A673 (cell line): Measurements from ENCODE around the gene GLS. TPM values are rescaled to one million over a fixed set of nuclear protein-coding genes. Genes with fewer than 3 reads are reported as not detected.

Source experiments
- BruUV-seq: library from RNA; stranded (reverse); fragments of 400-500 nt; replicated peaks from 2 replicates; lab custom pipeline; 2021; lab: Mats Ljungman, UMichigan
- CTCF ChIA-PET: fragments of 300-600 bp; sonication (Branson Sonifier 250); formaldehyde crosslinking; loops from one replicate; lab custom pipeline; 2022; ENCODE audit warnings: antibody characterized with exemption; lab: Charles Lee
- POLR2A ChIA-PET: fragments of 300-600 bp; sonication (Branson Sonifier 250); formaldehyde crosslinking; loops from one replicate; lab custom pipeline; 2022; ENCODE audit warnings: antibody characterized with exemption; ENCODE audit not compliant: low non-redundant PET; lab: Charles Lee
- DNase-seq: peaks from one replicate; pipeline ENCODE4 v3.0.0-alpha.2; 2015; ENCODE audit warnings: low spot score
- H3K27ac ChIP-seq: fragments of 200-600 bp; sonication (generic); 2 replicates; pipeline ENCODE4 v1.5.1; 2016; ENCODE audit warnings: mixed run types, low read depth, mild to moderate bottlenecking, mixed read lengths, antibody characterized with exemption, low read length; ENCODE audit not compliant: poor library complexity, severe bottlenecking
- H3K27me3 ChIP-seq: fragments of 200-600 bp; sonication (generic); replicated peaks from 2 replicates; pipeline ENCODE4 v1.6.1; 2017; ENCODE audit warnings: mixed run types, low read depth, mild to moderate bottlenecking, mixed read lengths, antibody characterized with exemption, low read length; ENCODE audit not compliant: insufficient read depth, poor library complexity
- H3K36me3 ChIP-seq: fragments of 200-600 bp; sonication (generic); 2 replicates; pipeline ENCODE4 v1.6.1; 2016; ENCODE audit warnings: mixed run types, mild to moderate bottlenecking, mixed read lengths, antibody characterized with exemption, low read length; ENCODE audit not compliant: insufficient read depth, poor library complexity, severe bottlenecking
- H3K4me1 ChIP-seq: fragments of 200-600 bp; sonication (generic); 2 replicates; pipeline ENCODE4 v1.6.1; 2017; ENCODE audit warnings: mixed run types, mild to moderate bottlenecking, mixed read lengths, antibody characterized with exemption, low read length; ENCODE audit not compliant: insufficient read depth, poor library complexity, severe bottlenecking
- H3K4me3 ChIP-seq: fragments of 200-600 bp; sonication (generic); 2 replicates; pipeline ENCODE4 v1.5.1; 2016; ENCODE audit warnings: low read depth, mixed run types, mild to moderate bottlenecking, mixed read lengths, low read length; ENCODE audit not compliant: poor library complexity, severe bottlenecking
- H3K9me3 ChIP-seq: fragments of 200-600 bp; sonication (generic); 2 replicates; pipeline ENCODE4 v1.6.1; 2016; ENCODE audit warnings: mixed run types, low read depth, mild to moderate bottlenecking, mixed read lengths, antibody characterized with exemption, low read length; ENCODE audit not compliant: poor library complexity, severe bottlenecking
- CTCF ChIP-seq: fragments of 300-800, 200-600 bp; sonication (generic); conservative IDR thresholded peaks from 2 replicates; pipeline ENCODE4 v1.5.1; 2017; ENCODE audit warnings: low read depth, mild to moderate bottlenecking, antibody characterized with exemption, low read length, moderate library complexity, mixed read lengths
- EZH2 ChIP-seq: fragments of 200-600 bp; sonication (generic); IDR thresholded peaks from 2 replicates; pipeline ENCODE4 v1.6.1; 2017; ENCODE audit warnings: borderline replicate concordance, low read depth, mild to moderate bottlenecking, mixed read lengths, antibody characterized with exemption, low read length; ENCODE audit not compliant: poor library complexity, severe bottlenecking
- intact Hi-C: fragments of 100-400 bp; cut with micrococcal nuclease; formaldehyde crosslinking; loops from one replicate; pipeline ENCODE4 v1.10.0; 2022; ENCODE audit not compliant: unreplicated experiment
- total RNA-seq: library from RNA; stranded (reverse); gene quantifications from 2 replicates; pipeline ENCODE4 v1.2.3, GENCODE V29; 2021

The GLS gene
- total RNA-seq, 1 experiment from 2014 or later: 116 TPM

- ChIA-PET POLR2A (no interaction called here), CTCF (no interaction called here)
- no peak overlapping the region for H3K4me3 ChIP-seq
- DNase-seq: no peak
- BruUV-seq: no TSS peak
- H3K4me1 ChIP-seq: no peaks in the 10 kb centered on the region
- TF ChIP-seq EZH2: no peak
- no peak for TF ChIP-seq CTCF
- no peak overlapping the region for H3K27ac ChIP-seq
- no peaks in the 10 kb centered on the region for H3K9me3 ChIP-seq
- intact Hi-C loops: no loop called here
- H3K27me3 ChIP-seq: no peaks in the 10 kb centered on the region
- no peaks in the 10 kb centered on the region for H3K36me3 ChIP-seq
Observed at GRCh38 chr2:190835303-190835930, 45.2 kb upstream of the GLS start.

DNA sequence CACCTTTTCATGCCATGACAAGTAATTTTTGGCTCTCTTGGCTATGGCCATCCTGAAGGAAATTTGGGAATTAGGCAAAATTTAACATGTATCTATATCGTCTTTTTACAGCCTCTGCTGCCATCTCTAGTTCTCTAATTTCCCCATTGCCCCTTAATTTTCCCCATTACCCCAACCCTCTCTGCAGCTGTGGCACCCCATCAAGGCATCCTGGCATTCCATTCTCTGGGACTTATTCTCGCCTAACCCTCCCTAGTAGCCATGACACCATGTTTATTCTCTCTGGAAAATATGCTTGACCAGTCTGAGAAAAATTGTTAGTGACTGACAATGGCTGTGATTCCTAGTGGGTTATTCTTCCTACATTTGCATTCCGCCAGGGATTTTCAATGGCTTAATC, 43.9 kb upstream of the GLS start:
- POLR2A ChIA-PET: no interaction called here
- Histone ChIP-seq H3K27ac (no peak overlapping the region), H3K4me3 (no peak overlapping the region), H3K9me3 (no peaks in the 10 kb centered on the region), H3K4me1 (no peaks in the 10 kb centered on the region), H3K27me3 (no peaks in the 10 kb centered on the region), H3K36me3 (no peaks in the 10 kb centered on the region)
- TF ChIP-seq EZH2: no peak
- TF ChIP-seq CTCF: no peak
- intact Hi-C loops: no loop called here
- CTCF ChIA-PET: no interaction called here
- no peak for DNase-seq
- no TSS peak for BruUV-seq

DNA sequence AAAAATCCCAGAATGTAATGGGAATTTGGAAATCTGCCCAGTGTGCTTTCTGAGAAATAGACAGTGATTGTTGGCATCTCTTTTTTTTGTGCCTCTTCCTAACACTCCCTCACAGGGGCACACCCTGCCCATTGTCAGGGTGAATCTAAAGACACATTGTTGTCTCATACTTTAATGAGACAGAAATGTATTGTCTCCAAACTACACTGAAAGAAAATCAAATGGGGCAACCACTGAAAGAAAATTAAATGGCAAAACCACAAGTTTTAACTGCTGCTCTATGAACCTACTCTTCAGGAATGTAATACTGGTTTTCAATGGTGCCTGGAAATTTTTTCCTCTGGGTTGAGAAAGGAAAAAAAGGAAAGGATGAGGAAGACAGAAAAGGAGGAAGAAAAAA, 43.2 kb upstream of the GLS start:
- Histone ChIP-seq H3K9me3 (no peaks in the 10 kb centered on the region), H3K4me1 (no peaks in the 10 kb centered on the region), H3K4me3 (no peak overlapping the region), H3K36me3 (no peaks in the 10 kb centered on the region), H3K27me3 (no peaks in the 10 kb centered on the region), H3K27ac (no peak overlapping the region)
- DNase-seq: no peak
- ChIA-PET POLR2A (no interaction called here), CTCF (no interaction called here)
- no TSS peak for BruUV-seq
- intact Hi-C loops: no loop called here
- TF ChIP-seq EZH2 (no peak), CTCF (no peak)
